ENCODE measurements around the gene PYGM.

PYGM gene

GRCh38 chr11:64801158-64801464 lies 41.3 kb upstream of the PYGM start:
- Histone ChIP-seq H3K27ac (replicated peaks) (peak overlapping the region; percentile 85), H3K27me3 (ENCODE audit: insufficient read depth, poor library complexity, severe bottlenecking) (no peaks in the 10 kb centered on the region), H3K4me3 (replicated peaks; ENCODE audit: insufficient read depth, low read length) (no peak overlapping the region)
- TF ChIP-seq REST (IDR thresholded peaks at IDR 0.05; ENCODE audit: insufficient replicate concordance, low read depth) (no peak), SPI1 (IDR thresholded peaks at IDR 0.05; ENCODE audit: borderline replicate concordance, low read depth) (no peak), CTCF (IDR thresholded peaks at IDR 0.05; ENCODE audit: insufficient read depth, low read length) (no peak), GABPA (IDR thresholded peaks at IDR 0.05; ENCODE audit: low read depth) (no peak), POLR2AphosphoS5 (IDR thresholded peaks at IDR 0.05; ENCODE audit: low read depth) (no peak)
- DNase-seq (ENCODE audit: low read depth in 1 of 2, low spot score in 1 of 2) = no peak

- Histone ChIP-seq H3K4me3 (replicated peaks; ENCODE audit: insufficient read depth, low read length) (no peak overlapping the region), H3K27me3 (ENCODE audit: insufficient read depth, poor library complexity, severe bottlenecking) (no peaks in the 10 kb centered on the region), H3K27ac (replicated peaks) (peak overlapping the region; percentile 85; the same call in 1 of the 2 replicates)
- TF ChIP-seq REST (IDR thresholded peaks at IDR 0.05; ENCODE audit: insufficient replicate concordance, low read depth) (no peak), SPI1 (IDR thresholded peaks at IDR 0.05; ENCODE audit: borderline replicate concordance, low read depth) (no peak), CTCF (IDR thresholded peaks at IDR 0.05; ENCODE audit: insufficient read depth, low read length) (no peak)
- DNase-seq (ENCODE audit: low read depth in 1 of 2, low spot score in 1 of 2) = no peak
Measured at GRCh38 chr11:64800303-64801157, 40.8 kb upstream of the PYGM start.

- TF ChIP-seq SPI1 (IDR thresholded peaks at IDR 0.05; ENCODE audit: borderline replicate concordance, low read depth) = no peak
- TF ChIP-seq CTCF (IDR thresholded peaks at IDR 0.05; ENCODE audit: insufficient read depth, low read length) = no peak
- TF ChIP-seq POLR2AphosphoS5 (IDR thresholded peaks at IDR 0.05; ENCODE audit: low read depth) = no peak
- no peak for TF ChIP-seq GABPA (IDR thresholded peaks at IDR 0.05; ENCODE audit: low read depth)
- TF ChIP-seq REST (IDR thresholded peaks at IDR 0.05; ENCODE audit: insufficient replicate concordance, low read depth) = no peak
- DNase-seq (ENCODE audit: low read depth in 1 of 2, low spot score in 1 of 2) = no peak
- H3K27ac ChIP-seq (replicated peaks) = no peak overlapping the region
- H3K4me3 ChIP-seq (replicated peaks; ENCODE audit: insufficient read depth, low read length) = no peak overlapping the region
- no peaks in the 10 kb centered on the region for H3K27me3 ChIP-seq (ENCODE audit: insufficient read depth, poor library complexity, severe bottlenecking)
Measured at GRCh38 chr11:64799623-64800302, 40.0 kb upstream of the PYGM start.

Data from HL-60 (cell line).